Esophagus muscularis mucosa (tissue), 4 donors: ENCODE data around the gene GJC2. TPM values are rescaled to one million over a fixed set of nuclear protein-coding genes. Genes with fewer than 3 reads are reported as not detected.

ENCODE experiments used
- DNase-seq: peaks from one replicate; pipeline ENCODE4 v3.0.0-alpha.2; 2017; ENCODE audit errors: extremely low spot score
- H3K27ac ChIP-seq, 4 donors: fragments of 200-600 bp; sonication (generic); replicated peaks in 1 of 4; 1 replicate in 3 of 4; 2 replicates in 1 of 4; pipeline ENCODE4 v1.5.1; 2016 to 2019; ENCODE audit warnings: mild to moderate bottlenecking in 1 of 4
- H3K27me3 ChIP-seq, 4 donors: fragments of 200-600 bp; sonication (generic); one replicate each; pipeline versions ENCODE4 v1.5.1 to v1.6.0; 2016 to 2019
- H3K36me3 ChIP-seq, 4 donors: fragments of 200-600 bp; sonication (generic); one replicate each; pipeline ENCODE4 v1.5.1; 2016 to 2019
- H3K4me1 ChIP-seq, 4 donors: fragments of 200-600 bp; sonication (generic); one replicate each; pipeline ENCODE4 v1.5.1; 2016 to 2019
- H3K4me3 ChIP-seq, 4 donors: fragments of 200-600 bp; sonication (generic); 1 replicate in 2 of 4; 2 replicates in 2 of 4; pipeline ENCODE4 v1.5.1; 2016 to 2019; ENCODE audit warnings: mild to moderate bottlenecking in 4 of 4, moderate library complexity in 1 of 4
- H3K9me3 ChIP-seq, 4 donors: fragments of 200-600 bp; sonication (generic); 1 replicate in 3 of 4; 2 replicates in 1 of 4; pipeline ENCODE4 v1.5.1; 2016 to 2019
- EP300 ChIP-seq: sonication (generic); formaldehyde crosslinking; IDR thresholded peaks from one replicate; pipeline ENCODE4 v1.6.1; 2017; ENCODE audit warnings: antibody characterized with exemption
- POLR2A ChIP-seq: fragments of 450-650 bp; IDR thresholded peaks from one replicate; pipeline ENCODE4 v1.6.1; 2017; ENCODE audit warnings: antibody characterized with exemption, moderate library complexity, mild to moderate bottlenecking, low read depth
- POLR2AphosphoS5 ChIP-seq, 2 donors: sonication (generic); formaldehyde crosslinking; IDR thresholded peaks; one replicate each; pipeline ENCODE4 v1.6.1; 2017; ENCODE audit warnings: antibody characterized with exemption in 2 of 2
- WGBS: methylation state at CpG from one replicate; pipeline ENCODE4 v1.1.5; 2018; 5-methylcytosine and 5-hydroxymethylcytosine counted together
- intact Hi-C: fragments of 100-400 bp; cut with DNase I; formaldehyde crosslinking; loops from one replicate; pipeline ENCODE4 v1.15.1; 2023
- total RNA-seq, 4 donors: library from RNA; depleted of rRNA; stranded (reverse); fragments of >200 nt; gene quantifications; one replicate each; pipeline versions ENCODE4 v1.1.0 to v1.2.1, GENCODE V29; 2016
- TF ChIP-seq, protein P1 (sequence below), 3 experiments: fragments of 200-600 bp in 2 of 3; fragments of 450-650 bp in 1 of 3; sonication (generic) in 2 of 3; IDR thresholded peaks; one replicate each; pipeline ENCODE4 v1.5.1; 2017 to 2019; ENCODE audit warnings: antibody characterized with exemption in 3 of 3, mild to moderate bottlenecking in 2 of 3, moderate library complexity in 1 of 3

Gene GJC2
- total RNA-seq, 4 donors from 2014 or later, result 6.0 to 11.3 (median 7.8) TPM

DNA sequence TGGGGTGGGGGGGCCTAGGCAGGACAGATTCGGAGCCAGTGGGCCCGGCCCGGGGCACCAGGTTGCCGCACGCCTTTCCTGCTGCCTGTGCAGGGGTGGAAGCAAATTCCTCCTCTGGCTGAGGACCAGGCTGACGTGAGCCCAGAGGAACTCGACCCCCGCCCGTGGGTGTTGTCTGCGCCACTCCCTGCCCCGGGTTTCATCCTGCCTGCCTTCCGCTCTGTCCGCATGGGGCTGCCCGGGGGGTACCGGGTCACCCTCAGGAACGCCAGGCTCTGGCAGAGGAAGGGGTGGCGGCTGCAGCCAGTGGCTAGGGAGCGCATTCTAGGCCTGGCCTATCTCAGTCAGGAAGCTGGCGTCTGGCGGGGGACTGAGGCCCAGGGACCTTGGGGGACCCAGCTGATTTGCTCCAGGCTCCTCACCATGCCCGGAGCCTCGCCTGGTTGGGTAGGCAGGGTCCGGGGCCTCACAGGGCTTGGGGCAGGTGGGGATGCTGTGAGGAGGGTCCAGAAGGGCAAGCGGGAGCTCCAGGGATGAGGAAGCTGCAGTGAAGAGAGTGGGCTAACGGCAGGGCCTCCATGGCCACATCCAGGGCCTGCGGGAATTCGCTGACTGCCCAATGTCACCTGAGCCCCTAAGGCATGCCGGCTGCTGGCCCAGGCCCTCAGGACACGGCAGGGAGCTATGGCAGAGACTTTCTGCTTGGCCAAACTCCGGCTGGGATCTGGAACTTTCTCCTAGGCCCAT, 13.4 kb downstream of the GJC2 start:
- 60% methylated on average over 8 of the region's 30 CpGs for WGBS
- H3K9me3 ChIP-seq, result no peaks in the 10 kb centered on the region
- intact Hi-C loops, result no loop called here
- peaks cover 0 to 22% (median 5%) of the 10 kb centered on the region in 4 donors for H3K27me3 ChIP-seq
- H3K27ac ChIP-seq, result peak overlapping the region; percentile 65 to 100 (median 83)
- DNase-seq, result no peak
- peak overlapping the region in 1 of 4 donors; percentile 20 for H3K4me3 ChIP-seq
- no peaks in the 10 kb centered on the region for H3K36me3 ChIP-seq
- peaks cover 46 to 69% (median 62%) of the 10 kb centered on the region in 4 donors for H3K4me1 ChIP-seq
- no peak for TF ChIP-seq POLR2AphosphoS5 (IDR thresholded peaks at IDR 0.05)
- TF ChIP-seq, protein P1, sequence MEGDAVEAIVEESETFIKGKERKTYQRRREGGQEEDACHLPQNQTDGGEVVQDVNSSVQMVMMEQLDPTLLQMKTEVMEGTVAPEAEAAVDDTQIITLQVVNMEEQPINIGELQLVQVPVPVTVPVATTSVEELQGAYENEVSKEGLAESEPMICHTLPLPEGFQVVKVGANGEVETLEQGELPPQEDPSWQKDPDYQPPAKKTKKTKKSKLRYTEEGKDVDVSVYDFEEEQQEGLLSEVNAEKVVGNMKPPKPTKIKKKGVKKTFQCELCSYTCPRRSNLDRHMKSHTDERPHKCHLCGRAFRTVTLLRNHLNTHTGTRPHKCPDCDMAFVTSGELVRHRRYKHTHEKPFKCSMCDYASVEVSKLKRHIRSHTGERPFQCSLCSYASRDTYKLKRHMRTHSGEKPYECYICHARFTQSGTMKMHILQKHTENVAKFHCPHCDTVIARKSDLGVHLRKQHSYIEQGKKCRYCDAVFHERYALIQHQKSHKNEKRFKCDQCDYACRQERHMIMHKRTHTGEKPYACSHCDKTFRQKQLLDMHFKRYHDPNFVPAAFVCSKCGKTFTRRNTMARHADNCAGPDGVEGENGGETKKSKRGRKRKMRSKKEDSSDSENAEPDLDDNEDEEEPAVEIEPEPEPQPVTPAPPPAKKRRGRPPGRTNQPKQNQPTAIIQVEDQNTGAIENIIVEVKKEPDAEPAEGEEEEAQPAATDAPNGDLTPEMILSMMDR (IDR thresholded peaks at IDR 0.05), result no peak
- no peak for TF ChIP-seq POLR2A
- TF ChIP-seq EP300, result no peak

DNA sequence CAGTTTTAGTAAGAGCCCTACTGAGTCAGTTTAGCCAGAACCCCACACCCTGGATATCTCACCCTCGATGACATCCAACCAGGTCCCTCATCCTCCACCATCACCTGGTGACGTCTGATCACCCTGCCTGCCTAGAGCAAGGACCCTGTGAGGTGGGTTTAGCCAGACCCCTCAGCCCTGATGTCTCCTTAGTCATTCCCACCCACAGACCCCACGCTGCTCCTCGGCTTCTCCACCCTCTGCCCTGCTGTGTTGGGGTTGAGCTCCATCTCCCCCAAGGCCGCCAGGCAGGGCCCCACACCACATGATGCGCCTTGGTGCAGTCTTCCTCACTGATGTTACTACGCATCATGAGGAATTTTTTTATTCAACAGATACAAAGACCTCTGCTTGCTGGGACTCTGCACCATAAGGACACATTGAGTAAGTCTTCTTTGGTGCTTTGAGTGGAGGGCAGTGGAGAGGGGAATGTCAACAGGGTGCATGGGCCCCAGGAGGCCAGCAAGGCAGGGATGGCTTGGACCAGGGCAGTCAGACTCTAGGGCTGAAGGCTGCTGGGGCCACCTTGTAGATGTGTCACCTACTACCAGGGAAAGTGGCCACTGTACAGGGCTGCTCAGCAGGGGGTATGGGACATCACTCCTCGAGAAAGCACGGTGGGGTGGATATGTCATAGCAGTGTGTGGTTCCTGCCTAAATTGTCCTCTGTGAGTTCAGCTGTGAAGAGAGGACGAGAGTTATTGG, 14.2 kb downstream of the GJC2 start:
- no peaks in the 10 kb centered on the region for H3K9me3 ChIP-seq
- intact Hi-C loops, result no loop called here
- peak overlapping the region; percentile 97 to 100 (median 100) for H3K27ac ChIP-seq
- H3K4me3 ChIP-seq, result no peak overlapping the region
- H3K36me3 ChIP-seq, result no peaks in the 10 kb centered on the region
- H3K4me1 ChIP-seq, result peaks cover 46 to 63% (median 58%) of the 10 kb centered on the region in 4 donors
- TF ChIP-seq POLR2A (no peak), EP300 (no peak), POLR2AphosphoS5 (IDR thresholded peaks at IDR 0.05) (no peak)
- TF ChIP-seq, protein P1 (IDR thresholded peaks at IDR 0.05), result no peak
- 94% methylated on average over 9 of the region's 10 CpGs for WGBS
- no peak for DNase-seq
- H3K27me3 ChIP-seq, result peaks cover 0 to 22% (median 5%) of the 10 kb centered on the region in 4 donors

DNA sequence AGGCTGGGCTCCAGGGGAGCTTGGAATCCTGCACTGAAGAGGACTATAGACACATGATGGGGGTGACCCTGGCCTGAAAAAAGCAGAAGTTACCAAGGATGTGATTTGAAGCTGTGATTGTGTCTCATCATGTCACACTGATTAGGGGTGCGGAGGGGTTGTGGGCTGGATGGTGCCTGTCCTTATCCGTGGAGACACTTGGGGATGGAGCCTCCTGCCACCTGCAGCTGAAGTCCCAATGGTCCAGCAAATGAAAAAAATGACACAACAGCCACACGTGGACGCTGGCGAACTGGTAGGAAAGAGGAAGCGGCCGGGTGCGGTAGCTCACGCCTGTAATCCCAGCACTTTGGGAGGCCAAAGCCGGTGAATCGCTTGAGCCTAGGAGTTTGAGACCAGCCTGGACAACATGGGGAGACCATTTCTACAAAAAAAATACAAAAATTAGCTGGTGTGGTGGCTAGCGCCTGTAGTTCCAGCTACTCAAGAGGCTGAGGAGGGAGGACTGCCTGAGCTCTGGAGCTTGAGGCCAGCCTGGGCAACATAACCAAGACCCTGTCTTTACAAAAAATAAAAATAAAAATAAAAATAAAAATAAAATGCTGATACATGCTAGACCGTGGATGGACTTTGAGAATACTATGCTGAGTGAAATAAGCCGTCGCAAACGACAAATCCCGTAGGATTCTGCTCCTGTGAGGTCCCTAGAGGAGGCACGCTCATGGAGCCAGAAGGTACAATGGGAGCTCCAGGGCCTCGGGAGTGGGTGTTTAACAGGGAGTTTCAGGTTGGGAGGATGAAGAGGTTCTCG, 15.0 kb downstream of the GJC2 start:
- Histone ChIP-seq H3K9me3 (no peaks in the 10 kb centered on the region), H3K27me3 (peaks cover 0 to 22% (median 5%) of the 10 kb centered on the region in 4 donors), H3K27ac (peak overlapping the region; percentile 97 to 100 (median 100)), H3K4me3 (peak overlapping the region; percentile 76 to 99 (median 88)), H3K36me3 (peaks cover 0 to 5% (median 0%) of the 10 kb centered on the region in 4 donors), H3K4me1 (peaks cover 46 to 59% (median 52%) of the 10 kb centered on the region in 4 donors)
- TF ChIP-seq POLR2A (no peak), EP300 (no peak), POLR2AphosphoS5 (IDR thresholded peaks at IDR 0.05) (no peak)
- TF ChIP-seq, protein P1 (IDR thresholded peaks at IDR 0.05), result no peak
- WGBS, result 54% methylated on average over 20 of the region's 20 CpGs
- intact Hi-C loops, result loop anchor here (5.0 kb wide), 1 partner anchor 32 kb away; no protein-coding TSS in a partner anchor
- DNase-seq, result no peak

DNA sequence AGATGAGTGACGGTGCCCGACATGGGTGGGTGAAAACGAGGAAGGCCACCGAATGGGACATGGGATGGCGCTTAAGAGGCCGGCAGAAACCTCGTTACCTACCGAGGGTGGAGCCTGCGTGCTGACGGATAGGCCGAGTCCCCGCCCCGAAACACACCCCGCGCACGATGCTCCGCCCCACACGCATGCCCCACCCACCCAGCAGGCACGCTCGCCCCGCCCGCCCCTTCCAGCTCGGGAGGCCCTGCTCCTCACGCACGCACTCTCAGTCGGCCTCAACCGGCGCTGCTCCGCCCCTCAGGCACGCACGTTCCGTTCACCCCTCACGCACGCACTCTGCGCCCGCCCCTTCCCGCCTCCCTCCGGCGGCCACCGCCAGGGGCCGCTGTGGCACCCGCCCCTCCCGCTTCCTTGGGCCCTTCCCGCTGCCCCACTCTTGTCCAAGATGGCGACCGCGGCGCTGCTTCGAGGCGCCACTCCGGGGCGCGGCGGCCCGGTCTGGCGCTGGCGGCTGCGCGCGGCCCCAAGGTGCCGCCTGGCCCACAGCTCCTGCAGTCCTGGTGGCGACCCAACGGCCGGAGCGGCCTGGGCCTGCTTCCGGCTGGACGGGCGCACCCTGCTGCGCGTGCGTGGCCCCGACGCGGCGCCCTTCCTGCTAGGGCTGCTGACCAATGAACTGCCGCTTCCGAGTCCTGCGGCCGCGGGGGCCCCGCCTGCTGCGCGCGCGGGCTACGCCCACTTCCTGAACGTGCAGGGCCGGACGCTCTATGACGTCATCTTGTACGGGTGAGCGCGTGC, 15.8 kb downstream of the GJC2 start, which contains the start of gene IBA57:
Gene IBA57, plus strand, starts transcription at position 433 of the 798 bp plus-strand sequence. Its CDS starts 13 bp downstream, at position 446.
- intact Hi-C loops, result loop anchor here (5.0 kb wide), 1 partner anchor 33 kb away; no protein-coding TSS in a partner anchor
- DNase-seq, result peak; percentile 100
- peak within 1 kb of the TSS; percentile 76 to 99 (median 88) for H3K4me3 ChIP-seq
- H3K36me3 ChIP-seq, result peaks cover 0 to 7% (median 4%) of the 10 kb centered on the region in 4 donors
- WGBS, result 0% methylated on average over 56 of the region's 93 CpGs
- TF ChIP-seq EP300 (peak; percentile 93), POLR2AphosphoS5 (IDR thresholded peaks at IDR 0.05) (peak; percentile 88 to 95), POLR2A (peak; percentile 77)
- TF ChIP-seq, protein P1 (IDR thresholded peaks at IDR 0.05), result peak; percentile 93 to 97 (median 94)
- peaks cover 0 to 22% (median 5%) of the 10 kb centered on the region in 4 donors for H3K27me3 ChIP-seq
- H3K9me3 ChIP-seq, result no peaks in the 10 kb centered on the region
- H3K27ac ChIP-seq, result peak within 1 kb of the TSS; percentile 97 to 100 (median 100)
- H3K4me1 ChIP-seq, result peaks cover 46 to 51% (median 50%) of the 10 kb centered on the region in 4 donors
